Thyroid gland (tissue), 4 donors: Measurements from ENCODE around the gene PPP1R3G.

ENCODE experiments used
- POLR2A ChIP-seq, 2 donors: fragments of 450-650 bp; IDR thresholded peaks; one replicate each; pipeline ENCODE4 v1.6.1; 2017; ENCODE audit warnings: antibody characterized with exemption in 2 of 2, mild to moderate bottlenecking in 2 of 2, moderate library complexity in 1 of 2
- TF ChIP-seq, protein P1 (sequence below), 6 experiments: fragments of 200-600 bp in 3 of 6; fragments of 450-650 bp in 3 of 6; sonication (generic) in 3 of 6; IDR thresholded peaks; one replicate each; pipeline ENCODE4 v1.5.1; 2016 to 2019; ENCODE audit warnings: antibody characterized with exemption in 6 of 6, mild to moderate bottlenecking in 2 of 6, inconsistent platforms in 1 of 6, moderate library complexity in 1 of 6

DNA sequence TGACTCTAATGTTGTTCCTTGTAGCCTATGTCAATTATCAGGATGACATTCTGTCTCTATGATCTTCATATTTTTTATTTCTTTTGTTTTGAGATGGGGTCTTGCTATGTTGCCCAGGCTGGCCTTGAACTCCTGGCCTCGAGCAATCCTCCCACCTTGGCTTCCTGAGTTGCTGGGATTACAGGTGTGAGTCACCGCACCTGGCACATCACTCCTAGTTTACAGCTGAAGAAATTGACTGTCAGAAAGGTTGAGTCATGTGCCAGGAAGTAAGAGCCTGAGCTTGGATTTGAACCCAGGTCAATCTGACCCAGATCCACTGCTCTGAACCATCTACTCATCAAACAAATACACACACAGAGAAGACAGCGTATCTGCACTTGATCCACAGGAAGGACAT lies 14.4 kb downstream of the PPP1R3G start:
- TF ChIP-seq, protein P1, sequence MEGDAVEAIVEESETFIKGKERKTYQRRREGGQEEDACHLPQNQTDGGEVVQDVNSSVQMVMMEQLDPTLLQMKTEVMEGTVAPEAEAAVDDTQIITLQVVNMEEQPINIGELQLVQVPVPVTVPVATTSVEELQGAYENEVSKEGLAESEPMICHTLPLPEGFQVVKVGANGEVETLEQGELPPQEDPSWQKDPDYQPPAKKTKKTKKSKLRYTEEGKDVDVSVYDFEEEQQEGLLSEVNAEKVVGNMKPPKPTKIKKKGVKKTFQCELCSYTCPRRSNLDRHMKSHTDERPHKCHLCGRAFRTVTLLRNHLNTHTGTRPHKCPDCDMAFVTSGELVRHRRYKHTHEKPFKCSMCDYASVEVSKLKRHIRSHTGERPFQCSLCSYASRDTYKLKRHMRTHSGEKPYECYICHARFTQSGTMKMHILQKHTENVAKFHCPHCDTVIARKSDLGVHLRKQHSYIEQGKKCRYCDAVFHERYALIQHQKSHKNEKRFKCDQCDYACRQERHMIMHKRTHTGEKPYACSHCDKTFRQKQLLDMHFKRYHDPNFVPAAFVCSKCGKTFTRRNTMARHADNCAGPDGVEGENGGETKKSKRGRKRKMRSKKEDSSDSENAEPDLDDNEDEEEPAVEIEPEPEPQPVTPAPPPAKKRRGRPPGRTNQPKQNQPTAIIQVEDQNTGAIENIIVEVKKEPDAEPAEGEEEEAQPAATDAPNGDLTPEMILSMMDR (IDR thresholded peaks at IDR 0.05) = no peak
- no peak for TF ChIP-seq POLR2A (IDR thresholded peaks at IDR 0.05)
